GM12878 (cell line): ENCODE measurements around the gene USP46. TPM values are rescaled to one million over a fixed set of nuclear protein-coding genes. Genes with fewer than 3 reads are reported as not detected.

Source experiments
- MEF2B ChIP-seq: fragments of 450-650 bp; IDR thresholded peaks from 2 replicates; pipeline ENCODE4 v1.6.1; 2018; ENCODE audit warnings: mild to moderate bottlenecking, moderate library complexity; ENCODE audit not compliant: partially characterized antibody, poor library complexity, severe bottlenecking
- TAF1 ChIP-seq: IDR thresholded peaks from 2 replicates; pipeline ENCODE4 v1.6.1; 2011; ENCODE audit warnings: mild to moderate bottlenecking, low read depth, low read length, borderline replicate concordance
- polyA plus RNA-seq, 11 experiments: library from polyadenylated mRNA; depleted of rRNA in 4 of 11; unstranded in 6 of 11; stranded (reverse) in 5 of 11; fragments of >200 nt; fragmentation: Nextera tagmentation in 4 of 11; fragmentation: Illumina TruSeq in 1 of 11; extraction: Ambion mirVana in 4 of 11; extraction: Trizol in 1 of 11; gene quantifications; 1 replicate in 1 of 11; 2 replicates in 10 of 11; pipeline versions ENCODE4 v1.2.1 to v1.2.3, GENCODE V29; 2011 to 2016; ENCODE audit warnings: inconsistent platforms in 2 of 11, missing spikeins in 2 of 11, low read depth in 1 of 11
- total RNA-seq, 4 experiments: library from RNA; depleted of rRNA in 3 of 4; stranded (reverse); fragments of >200 nt in 3 of 4; fragmentation: Illumina TruSeq in 1 of 4; extraction: Trizol in 1 of 4; gene quantifications; 2 replicates each; pipeline versions ENCODE4 v1.2.1 to v1.2.3, GENCODE V29; 2013 to 2021
- TF ChIP-seq, protein P1 (sequence below): fragments of 450-650 bp; IDR thresholded peaks from 2 replicates; pipeline ENCODE4 v1.6.1; 2017; ENCODE audit warnings: antibody characterized with exemption, mild to moderate bottlenecking, moderate library complexity
- TF ChIP-seq, protein P2 (sequence below): fragments of 450-650 bp; IDR thresholded peaks from 2 replicates; pipeline ENCODE4 v1.6.1; 2018; ENCODE audit warnings: mild to moderate bottlenecking, low read depth, moderate library complexity; ENCODE audit not compliant: partially characterized antibody

Gene USP46
- total and polyA plus RNA-seq, 10 of the 15 experiments (the other 5 are each of a cell fraction or from before 2014, with no cell fraction given), result 5.3 to 20.1 (median 12.0) TPM

DNA sequence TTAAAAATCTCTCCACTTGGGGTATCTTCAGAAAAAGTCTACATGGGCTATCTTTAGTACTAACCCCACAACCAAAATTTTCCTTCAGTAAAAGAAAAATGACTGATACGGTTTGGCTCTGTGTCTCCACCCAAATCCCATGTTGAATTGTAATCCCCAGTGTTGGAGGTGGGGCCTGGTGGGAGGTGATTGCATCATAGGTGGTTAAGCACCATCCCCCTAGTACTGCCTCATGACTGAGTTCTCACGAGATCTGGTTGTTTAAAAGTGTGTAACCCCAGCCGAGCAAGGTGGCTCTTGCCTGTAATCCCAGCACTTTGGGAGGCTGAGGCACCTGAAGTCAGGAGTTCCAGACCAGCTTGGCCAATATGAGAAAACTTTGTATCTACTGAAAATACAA is 66.8 kb downstream of the USP46 start (continued):
- TF ChIP-seq, protein P1, sequence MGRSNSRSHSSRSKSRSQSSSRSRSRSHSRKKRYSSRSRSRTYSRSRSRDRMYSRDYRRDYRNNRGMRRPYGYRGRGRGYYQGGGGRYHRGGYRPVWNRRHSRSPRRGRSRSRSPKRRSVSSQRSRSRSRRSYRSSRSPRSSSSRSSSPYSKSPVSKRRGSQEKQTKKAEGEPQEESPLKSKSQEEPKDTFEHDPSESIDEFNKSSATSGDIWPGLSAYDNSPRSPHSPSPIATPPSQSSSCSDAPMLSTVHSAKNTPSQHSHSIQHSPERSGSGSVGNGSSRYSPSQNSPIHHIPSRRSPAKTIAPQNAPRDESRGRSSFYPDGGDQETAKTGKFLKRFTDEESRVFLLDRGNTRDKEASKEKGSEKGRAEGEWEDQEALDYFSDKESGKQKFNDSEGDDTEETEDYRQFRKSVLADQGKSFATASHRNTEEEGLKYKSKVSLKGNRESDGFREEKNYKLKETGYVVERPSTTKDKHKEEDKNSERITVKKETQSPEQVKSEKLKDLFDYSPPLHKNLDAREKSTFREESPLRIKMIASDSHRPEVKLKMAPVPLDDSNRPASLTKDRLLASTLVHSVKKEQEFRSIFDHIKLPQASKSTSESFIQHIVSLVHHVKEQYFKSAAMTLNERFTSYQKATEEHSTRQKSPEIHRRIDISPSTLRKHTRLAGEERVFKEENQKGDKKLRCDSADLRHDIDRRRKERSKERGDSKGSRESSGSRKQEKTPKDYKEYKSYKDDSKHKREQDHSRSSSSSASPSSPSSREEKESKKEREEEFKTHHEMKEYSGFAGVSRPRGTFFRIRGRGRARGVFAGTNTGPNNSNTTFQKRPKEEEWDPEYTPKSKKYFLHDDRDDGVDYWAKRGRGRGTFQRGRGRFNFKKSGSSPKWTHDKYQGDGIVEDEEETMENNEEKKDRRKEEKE, result no peak
- TF ChIP-seq, protein P2, sequence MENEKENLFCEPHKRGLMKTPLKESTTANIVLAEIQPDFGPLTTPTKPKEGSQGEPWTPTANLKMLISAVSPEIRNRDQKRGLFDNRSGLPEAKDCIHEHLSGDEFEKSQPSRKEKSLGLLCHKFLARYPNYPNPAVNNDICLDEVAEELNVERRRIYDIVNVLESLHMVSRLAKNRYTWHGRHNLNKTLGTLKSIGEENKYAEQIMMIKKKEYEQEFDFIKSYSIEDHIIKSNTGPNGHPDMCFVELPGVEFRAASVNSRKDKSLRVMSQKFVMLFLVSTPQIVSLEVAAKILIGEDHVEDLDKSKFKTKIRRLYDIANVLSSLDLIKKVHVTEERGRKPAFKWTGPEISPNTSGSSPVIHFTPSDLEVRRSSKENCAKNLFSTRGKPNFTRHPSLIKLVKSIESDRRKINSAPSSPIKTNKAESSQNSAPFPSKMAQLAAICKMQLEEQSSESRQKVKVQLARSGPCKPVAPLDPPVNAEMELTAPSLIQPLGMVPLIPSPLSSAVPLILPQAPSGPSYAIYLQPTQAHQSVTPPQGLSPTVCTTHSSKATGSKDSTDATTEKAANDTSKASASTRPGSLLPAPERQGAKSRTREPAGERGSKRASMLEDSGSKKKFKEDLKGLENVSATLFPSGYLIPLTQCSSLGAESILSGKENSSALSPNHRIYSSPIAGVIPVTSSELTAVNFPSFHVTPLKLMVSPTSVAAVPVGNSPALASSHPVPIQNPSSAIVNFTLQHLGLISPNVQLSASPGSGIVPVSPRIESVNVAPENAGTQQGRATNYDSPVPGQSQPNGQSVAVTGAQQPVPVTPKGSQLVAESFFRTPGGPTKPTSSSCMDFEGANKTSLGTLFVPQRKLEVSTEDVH, result no peak
- TF ChIP-seq MEF2B (no peak), TAF1 (no peak)
